SK-N-MC (cell line): ENCODE measurements around the gene ZNF783.

Source experiments
- EZH2 ChIP-seq: fragments of 200-600 bp; sonication (generic); IDR thresholded peaks from one replicate; pipeline ENCODE4 v1.6.1; 2017; ENCODE audit warnings: antibody characterized with exemption
- POLR2AphosphoS5 ChIP-seq: IDR thresholded peaks from 2 replicates; pipeline ENCODE4 v1.6.1; 2012; ENCODE audit warnings: mild to moderate bottlenecking, low read depth, low read length, borderline replicate concordance

DNA sequence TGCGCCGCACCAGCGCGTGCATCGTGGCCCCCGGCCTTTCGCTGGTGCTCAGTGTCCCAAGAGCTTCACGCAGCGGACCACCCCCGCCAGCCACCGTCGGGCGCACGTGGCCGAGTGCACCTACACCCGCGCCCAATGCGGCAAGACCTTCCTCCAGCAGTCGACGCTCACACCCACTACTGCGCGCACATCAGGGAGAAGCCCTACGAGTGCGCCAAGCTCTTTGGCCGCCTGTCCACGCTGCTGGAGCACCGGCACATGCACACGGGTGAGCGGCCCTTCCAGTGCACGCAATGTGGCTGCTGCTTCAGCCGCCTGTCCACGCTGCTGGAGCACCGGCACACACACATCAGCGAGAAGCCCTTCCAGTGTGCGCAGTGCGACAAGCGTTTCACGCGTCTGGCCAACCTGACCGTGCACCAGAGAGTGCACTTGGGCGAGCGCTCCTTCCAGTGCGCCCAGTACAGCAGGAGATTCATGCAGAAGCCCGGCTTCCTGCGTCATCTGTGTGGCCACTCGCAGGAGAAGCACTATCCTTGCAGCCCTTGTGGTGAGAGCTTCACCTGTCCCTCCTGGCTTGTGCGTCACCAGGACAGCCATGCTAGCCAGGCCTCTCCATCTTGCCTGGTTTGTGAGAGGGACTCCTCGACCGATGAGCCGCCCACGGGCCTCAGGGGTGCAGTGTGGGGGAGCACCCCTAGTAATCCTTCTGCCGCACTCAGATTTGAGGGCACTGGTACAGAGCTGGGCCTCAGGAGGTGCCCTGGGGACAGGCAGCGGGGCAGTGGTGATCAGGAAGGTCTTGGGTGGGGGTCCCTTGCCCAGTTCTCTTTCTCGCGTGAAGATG is 32.9 kb downstream of the ZNF783 start:
- no peak for TF ChIP-seq EZH2
- TF ChIP-seq POLR2AphosphoS5 = no peak
